IMR-90 (cell line): Measurements from ENCODE around the gene LIMS2.

Experiments
- FOS ChIP-seq: fragments of 150-350 bp; IDR thresholded peaks from 2 replicates; pipeline ENCODE4 v1.6.1; 2016; ENCODE audit warnings: low read depth, low read length
- MAZ ChIP-seq: IDR thresholded peaks from 2 replicates; pipeline ENCODE4 v1.6.1; 2012; ENCODE audit warnings: low read depth, mild to moderate bottlenecking, low read length, improper control_type of control experiment, moderate library complexity, borderline replicate concordance
- POLR2A ChIP-seq: IDR thresholded peaks from 2 replicates; pipeline ENCODE4 v1.6.1; 2012; ENCODE audit warnings: mild to moderate bottlenecking, low read depth, low read length
- RAD21 ChIP-seq: IDR thresholded peaks from 2 replicates; pipeline ENCODE4 v1.6.1; 2012; ENCODE audit warnings: low read length, improper control_type of control experiment
- SMC3 ChIP-seq: fragments of 150-350 bp; IDR thresholded peaks from 2 replicates; pipeline ENCODE4 v1.6.1; 2016; ENCODE audit warnings: low read depth, mild to moderate bottlenecking, antibody characterized with exemption, low read length, moderate library complexity
- TF ChIP-seq, protein P1 (sequence below): conservative IDR thresholded peaks from 2 replicates; pipeline ENCODE4 v1.5.1; 2012; ENCODE audit warnings: mild to moderate bottlenecking, low read depth, low read length, improper control_type of control experiment

DNA sequence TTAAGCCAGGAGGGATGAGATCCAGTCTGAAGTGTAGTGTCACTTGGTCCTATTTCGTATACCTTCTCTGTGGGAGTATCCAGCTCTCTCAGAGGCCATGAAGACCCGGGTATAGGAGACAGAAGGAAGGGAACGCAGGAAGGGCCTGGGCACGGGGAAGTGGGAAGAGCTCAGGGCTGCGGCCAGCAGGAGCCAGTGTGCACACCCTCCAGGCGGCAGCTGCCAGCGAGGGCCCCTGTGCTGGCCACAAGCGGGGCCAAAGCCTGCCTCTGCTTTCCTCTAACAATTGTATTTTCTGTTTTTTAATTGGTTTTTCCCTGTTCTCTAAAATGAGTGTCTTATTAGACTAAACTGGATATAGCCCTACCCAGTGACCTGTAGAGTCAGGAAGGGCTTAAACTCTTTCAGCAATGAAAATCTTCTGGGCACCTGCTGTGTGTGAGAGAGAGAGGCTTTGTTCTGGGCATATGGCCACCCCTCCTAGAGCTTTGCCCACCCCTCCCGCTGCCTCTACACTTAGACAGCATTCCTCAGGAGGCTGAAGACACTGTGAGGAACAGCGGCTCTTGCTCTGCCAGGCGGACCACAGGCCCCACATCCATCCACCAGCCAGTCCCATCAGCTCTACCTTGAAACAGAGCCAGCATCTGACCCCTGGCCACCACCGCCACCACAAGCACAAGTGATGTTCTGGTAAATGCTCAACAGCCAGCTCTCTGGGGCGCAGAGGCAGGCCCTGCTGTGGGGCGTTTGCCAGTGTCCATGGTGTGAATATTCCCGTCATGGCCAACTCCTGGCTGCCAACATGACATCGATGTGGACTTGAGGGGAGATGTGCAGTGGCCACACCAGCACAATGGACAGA is 19.9 kb downstream of the LIMS2 start:
- no peak for TF ChIP-seq RAD21
- TF ChIP-seq, protein P1, sequence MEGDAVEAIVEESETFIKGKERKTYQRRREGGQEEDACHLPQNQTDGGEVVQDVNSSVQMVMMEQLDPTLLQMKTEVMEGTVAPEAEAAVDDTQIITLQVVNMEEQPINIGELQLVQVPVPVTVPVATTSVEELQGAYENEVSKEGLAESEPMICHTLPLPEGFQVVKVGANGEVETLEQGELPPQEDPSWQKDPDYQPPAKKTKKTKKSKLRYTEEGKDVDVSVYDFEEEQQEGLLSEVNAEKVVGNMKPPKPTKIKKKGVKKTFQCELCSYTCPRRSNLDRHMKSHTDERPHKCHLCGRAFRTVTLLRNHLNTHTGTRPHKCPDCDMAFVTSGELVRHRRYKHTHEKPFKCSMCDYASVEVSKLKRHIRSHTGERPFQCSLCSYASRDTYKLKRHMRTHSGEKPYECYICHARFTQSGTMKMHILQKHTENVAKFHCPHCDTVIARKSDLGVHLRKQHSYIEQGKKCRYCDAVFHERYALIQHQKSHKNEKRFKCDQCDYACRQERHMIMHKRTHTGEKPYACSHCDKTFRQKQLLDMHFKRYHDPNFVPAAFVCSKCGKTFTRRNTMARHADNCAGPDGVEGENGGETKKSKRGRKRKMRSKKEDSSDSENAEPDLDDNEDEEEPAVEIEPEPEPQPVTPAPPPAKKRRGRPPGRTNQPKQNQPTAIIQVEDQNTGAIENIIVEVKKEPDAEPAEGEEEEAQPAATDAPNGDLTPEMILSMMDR: no peak
- no peak for TF ChIP-seq POLR2A
- no peak for TF ChIP-seq MAZ
- no peak for TF ChIP-seq SMC3
- TF ChIP-seq FOS: no peak
